PC-3 (cell line): Measurements from ENCODE around the gene SLCO3A1.

ENCODE experiments used
- EZH2 ChIP-seq: fragments of 300-600 bp; sonication (generic); IDR thresholded peaks from one replicate; pipeline ENCODE4 v1.6.1; 2017; ENCODE audit warnings: antibody characterized with exemption, mild to moderate bottlenecking, low read length; ENCODE audit not compliant: unreplicated experiment
- EZH2phosphoT487 ChIP-seq: fragments of 300-600 bp; sonication (generic); IDR thresholded peaks from 2 replicates; pipeline ENCODE4 v1.6.1; 2018; ENCODE audit warnings: mild to moderate bottlenecking, antibody characterized with exemption, low read length, borderline replicate concordance
- TF ChIP-seq, protein P1 (sequence below): fragments of 300-600 bp; sonication (generic); conservative IDR thresholded peaks from 2 replicates; pipeline ENCODE4 v1.5.1; 2017; ENCODE audit warnings: antibody characterized with exemption, low read depth, mild to moderate bottlenecking, low read length

DNA sequence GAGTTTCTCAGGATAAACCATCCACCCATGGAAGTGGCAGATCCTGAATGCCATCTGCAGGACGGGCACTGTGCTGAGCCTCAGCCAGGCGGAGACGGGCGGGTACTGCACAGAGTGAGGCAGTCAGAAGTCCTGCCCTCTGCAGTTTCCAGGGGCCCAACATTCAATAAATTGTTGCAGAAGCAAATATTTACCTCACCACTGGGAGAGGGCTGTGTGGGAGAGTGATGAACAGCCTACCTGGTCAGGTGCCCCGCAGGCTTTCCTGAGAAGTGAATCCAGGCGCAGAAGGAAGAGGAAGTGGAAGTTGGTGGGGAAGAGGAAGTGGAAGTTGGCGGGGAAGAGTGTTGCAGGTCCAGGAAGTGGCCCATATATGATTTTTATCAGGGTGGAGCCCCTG lies 100.8 kb downstream of the SLCO3A1 start:
- TF ChIP-seq, protein P1, sequence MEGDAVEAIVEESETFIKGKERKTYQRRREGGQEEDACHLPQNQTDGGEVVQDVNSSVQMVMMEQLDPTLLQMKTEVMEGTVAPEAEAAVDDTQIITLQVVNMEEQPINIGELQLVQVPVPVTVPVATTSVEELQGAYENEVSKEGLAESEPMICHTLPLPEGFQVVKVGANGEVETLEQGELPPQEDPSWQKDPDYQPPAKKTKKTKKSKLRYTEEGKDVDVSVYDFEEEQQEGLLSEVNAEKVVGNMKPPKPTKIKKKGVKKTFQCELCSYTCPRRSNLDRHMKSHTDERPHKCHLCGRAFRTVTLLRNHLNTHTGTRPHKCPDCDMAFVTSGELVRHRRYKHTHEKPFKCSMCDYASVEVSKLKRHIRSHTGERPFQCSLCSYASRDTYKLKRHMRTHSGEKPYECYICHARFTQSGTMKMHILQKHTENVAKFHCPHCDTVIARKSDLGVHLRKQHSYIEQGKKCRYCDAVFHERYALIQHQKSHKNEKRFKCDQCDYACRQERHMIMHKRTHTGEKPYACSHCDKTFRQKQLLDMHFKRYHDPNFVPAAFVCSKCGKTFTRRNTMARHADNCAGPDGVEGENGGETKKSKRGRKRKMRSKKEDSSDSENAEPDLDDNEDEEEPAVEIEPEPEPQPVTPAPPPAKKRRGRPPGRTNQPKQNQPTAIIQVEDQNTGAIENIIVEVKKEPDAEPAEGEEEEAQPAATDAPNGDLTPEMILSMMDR = no peak
- TF ChIP-seq EZH2 (no peak), EZH2phosphoT487 (no peak)
